Mesothelial cell of epicardium (in vitro differentiated cells): ENCODE data around the gene ZFP62. TPM values are rescaled to one million over a fixed set of nuclear protein-coding genes. Genes with fewer than 3 reads are reported as not detected.

Experiments used
- DNase-seq, 2 experiments: peaks; one replicate each; pipeline ENCODE4 v3.0.0; 2021; ENCODE audit warnings: low spot score in 2 of 2; ENCODE audit not compliant: unreplicated experiment in 2 of 2
- H3K27ac Mint-ChIP-seq: 2 replicates; pipeline ENCODE4 v1.8.0; 2021; ENCODE audit warnings: mixed read lengths
- H3K27me3 Mint-ChIP-seq: 2 replicates; pipeline ENCODE4 v1.8.0; 2021; ENCODE audit warnings: low read depth, mixed read lengths
- H3K36me3 Mint-ChIP-seq: 2 replicates; pipeline ENCODE4 v1.8.0; 2021; ENCODE audit warnings: mixed read lengths
- H3K4me1 Mint-ChIP-seq: 2 replicates; pipeline ENCODE4 v1.8.0; 2021; ENCODE audit warnings: mixed read lengths
- H3K4me3 Mint-ChIP-seq: 2 replicates; pipeline ENCODE4 v1.8.0; 2021; ENCODE audit warnings: mild to moderate bottlenecking, moderate library complexity, mixed read lengths
- H3K9me3 Mint-ChIP-seq: 2 replicates; pipeline ENCODE4 v1.8.0; 2021; ENCODE audit warnings: mixed read lengths
- CTCF ChIP-seq: fragments of 200-600 bp; sonication (generic); IDR thresholded peaks from one replicate; pipeline ENCODE4 v1.5.0; 2021; ENCODE audit warnings: antibody characterized with exemption; ENCODE audit not compliant: unreplicated experiment
- total RNA-seq: library from RNA; stranded (reverse); gene quantifications from 3 replicates; pipeline ENCODE4 v1.2.1, GENCODE V29; 2021

The ZFP62 gene
- total RNA-seq, 1 donor from 2014 or later: 48.9 TPM

GRCh38 chr5:180808461-180809000, 52.5 kb downstream of the ZFP62 start:
- H3K4me1 Mint-ChIP-seq: peaks cover 71% of the 10 kb centered on the region
- H3K27me3 Mint-ChIP-seq: no peaks in the 10 kb centered on the region
- no peak for DNase-seq
- H3K36me3 Mint-ChIP-seq: peaks cover 8% of the 10 kb centered on the region
- H3K27ac Mint-ChIP-seq: peak overlapping the region; percentile 98
- H3K4me3 Mint-ChIP-seq: peak overlapping the region; percentile 89
- TF ChIP-seq CTCF: no peak
- no peaks in the 10 kb centered on the region for H3K9me3 Mint-ChIP-seq

DNA sequence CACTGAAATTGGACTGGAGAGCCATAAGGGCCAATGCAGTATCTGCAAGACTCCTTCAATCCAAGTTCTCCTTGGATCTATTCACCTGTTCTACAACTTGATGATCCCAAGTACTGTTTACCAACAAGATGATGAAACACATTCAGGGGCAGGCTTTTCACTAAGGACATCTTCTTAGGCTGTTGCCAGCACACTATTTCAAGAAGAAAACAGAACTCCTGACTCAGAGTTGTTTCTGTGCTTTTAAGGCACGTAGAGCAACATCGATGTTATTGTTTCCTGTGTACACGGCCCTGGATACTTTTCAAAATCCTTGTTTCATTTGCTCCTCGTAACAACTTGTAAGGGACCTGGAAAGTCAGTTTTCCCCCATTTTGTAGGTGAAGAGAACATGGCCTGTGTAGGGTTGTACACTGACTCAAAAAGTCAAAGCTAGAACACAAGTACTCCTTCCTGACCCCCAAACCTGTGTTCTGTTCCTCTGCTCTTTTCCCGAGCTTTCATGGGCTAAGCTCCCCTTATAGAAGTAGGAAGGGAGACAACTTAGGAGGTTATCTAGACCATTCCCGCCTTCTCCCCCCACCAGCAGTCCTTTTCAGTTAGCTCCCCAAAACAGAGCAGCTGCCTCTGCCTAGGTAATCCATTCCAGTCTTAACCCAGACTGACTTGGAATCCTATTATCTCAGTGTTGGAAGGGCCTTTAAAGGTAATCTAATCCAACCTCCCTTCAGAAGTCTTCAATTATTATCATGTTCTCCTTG, 53.2 kb downstream of the ZFP62 start:
- no peak for TF ChIP-seq CTCF
- H3K36me3 Mint-ChIP-seq: peaks cover 8% of the 10 kb centered on the region
- peak overlapping the region; percentile 98 for H3K27ac Mint-ChIP-seq
- peak overlapping the region; percentile 89 for H3K4me3 Mint-ChIP-seq
- DNase-seq: no peak
- H3K9me3 Mint-ChIP-seq: no peaks in the 10 kb centered on the region
- peaks cover 69% of the 10 kb centered on the region for H3K4me1 Mint-ChIP-seq
- no peaks in the 10 kb centered on the region for H3K27me3 Mint-ChIP-seq

DNA sequence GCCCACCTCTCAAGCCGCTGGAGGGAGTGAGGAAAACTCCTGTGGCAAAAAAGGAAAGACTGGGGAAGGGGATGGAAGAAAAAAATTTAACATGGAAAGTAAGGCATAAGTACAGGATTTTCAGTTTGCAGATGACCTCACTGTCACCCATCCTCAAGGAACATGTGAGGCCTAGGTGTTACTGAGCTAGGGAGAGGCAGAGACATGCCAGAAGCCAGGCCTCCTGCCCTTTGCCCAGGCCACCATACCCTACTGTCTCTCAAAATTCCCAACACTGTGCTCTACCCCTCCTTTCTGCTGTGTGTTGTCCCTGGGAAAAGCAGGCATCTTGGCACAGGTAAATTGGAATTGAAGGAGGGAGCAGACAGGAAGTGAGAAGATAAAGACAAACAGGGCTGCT, 54.0 kb downstream of the ZFP62 start:
- H3K36me3 Mint-ChIP-seq: peaks cover 8% of the 10 kb centered on the region
- H3K4me3 Mint-ChIP-seq: peak overlapping the region; percentile 89
- DNase-seq: no peak
- no peaks in the 10 kb centered on the region for H3K27me3 Mint-ChIP-seq
- H3K9me3 Mint-ChIP-seq: no peaks in the 10 kb centered on the region
- TF ChIP-seq CTCF: no peak
- peaks cover 65% of the 10 kb centered on the region for H3K4me1 Mint-ChIP-seq
- peak overlapping the region; percentile 98 for H3K27ac Mint-ChIP-seq

- Mint-ChIP-seq H3K9me3 (no peaks in the 10 kb centered on the region), H3K4me1 (peaks cover 65% of the 10 kb centered on the region), H3K27me3 (no peaks in the 10 kb centered on the region), H3K4me3 (peak overlapping the region; percentile 89), H3K27ac (peak overlapping the region; percentile 98), H3K36me3 (peaks cover 8% of the 10 kb centered on the region)
- DNase-seq: no peak
- TF ChIP-seq CTCF: no peak
Observed at GRCh38 chr5:180806351-180807011, 54.6 kb downstream of the ZFP62 start.

DNA sequence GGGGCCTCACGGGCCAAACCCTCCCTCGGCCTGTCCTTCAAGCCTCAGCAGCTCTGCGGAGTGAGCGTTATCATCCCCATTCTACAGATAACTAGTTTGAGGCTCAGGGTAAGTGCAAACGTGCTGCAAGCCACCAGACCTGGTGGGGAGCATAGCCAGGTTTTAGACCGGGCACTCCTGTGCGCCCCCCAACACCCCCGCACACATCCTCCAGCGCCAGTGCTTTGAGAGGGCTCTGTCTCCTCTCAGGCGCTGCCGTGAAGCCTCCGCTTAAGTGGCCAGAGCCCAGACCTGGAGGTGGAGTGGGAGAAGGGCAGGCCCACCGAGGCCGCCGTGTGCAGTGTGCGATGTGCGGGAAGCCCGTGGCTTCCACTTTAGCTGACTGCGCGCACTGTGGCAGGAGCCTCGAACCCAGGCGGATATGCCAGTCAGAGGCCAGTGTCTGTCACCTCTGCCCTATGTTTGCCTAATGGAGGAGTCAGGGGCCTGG, 56.9 kb downstream of the ZFP62 start:
- peaks cover 65% of the 10 kb centered on the region for H3K4me1 Mint-ChIP-seq
- peak overlapping the region; percentile 36 for H3K4me3 Mint-ChIP-seq
- no peak overlapping the region for H3K27ac Mint-ChIP-seq
- no peak for DNase-seq
- no peak for TF ChIP-seq CTCF
- no peaks in the 10 kb centered on the region for H3K9me3 Mint-ChIP-seq
- H3K36me3 Mint-ChIP-seq: peaks cover 8% of the 10 kb centered on the region
- no peaks in the 10 kb centered on the region for H3K27me3 Mint-ChIP-seq
